GM23338 (cell line): Measurements from ENCODE around the gene HDAC9. TPM values are rescaled to one million over a fixed set of nuclear protein-coding genes. Genes with fewer than 3 reads are reported as not detected.

Source experiments
- CTCF ChIP-seq, 2 experiments: fragments of 200-600 bp in 1 of 2; sonication (generic) in 1 of 2; conservative IDR thresholded peaks; 2 replicates each; pipeline versions ENCODE4 v1.5.1 to v1.6.1; 2016 to 2017; ENCODE audit warnings: antibody characterized with exemption in 2 of 2, low read depth in 2 of 2, mild to moderate bottlenecking in 2 of 2, moderate library complexity in 1 of 2
- EZH2phosphoT487 ChIP-seq: fragments of 200-600 bp; sonication (generic); IDR thresholded peaks from one replicate; pipeline ENCODE4 v1.8.1; 2018; ENCODE audit warnings: antibody characterized with exemption; ENCODE audit not compliant: unreplicated experiment
- JUNB ChIP-seq: IDR thresholded peaks from one replicate; pipeline ENCODE4 v1.6.1; 2016; ENCODE audit warnings: antibody characterized with exemption; ENCODE audit not compliant: unreplicated experiment
- REST ChIP-seq: IDR thresholded peaks from one replicate; pipeline ENCODE4 v1.6.1; 2018; ENCODE audit warnings: antibody characterized with exemption; ENCODE audit not compliant: unreplicated experiment
- ZNF114 ChIP-seq: fragments of 250-450 bp; sonication (Bioruptor Pico); IDR thresholded peaks from 2 replicates; pipeline ENCODE4 v1.5.0; 2020; ENCODE audit warnings: mild to moderate bottlenecking, moderate library complexity
- ZNF462 ChIP-seq: fragments of 250-450 bp; sonication (Bioruptor Pico); IDR thresholded peaks from 2 replicates; pipeline ENCODE4 v1.5.0; 2020; ENCODE audit warnings: mild to moderate bottlenecking, moderate library complexity
- polyA plus RNA-seq: library from polyadenylated mRNA; unstranded; fragments of >200 nt; fragmentation: Nextera tagmentation; extraction: Ambion mirVana; gene quantifications from 2 replicates; pipeline ENCODE4 v1.2.1, GENCODE V29; 2016
- total RNA-seq: library from RNA; depleted of rRNA; stranded (reverse); fragments of >200 nt; shearing (Covaris generic); gene quantifications from 2 replicates; pipeline ENCODE4 v1.2.3, GENCODE V29; 2014

Gene HDAC9
- total and polyA plus RNA-seq, 2 experiments from 2014 or later, result 8.3 to 18.5 TPM

- TF ChIP-seq ZNF462 (CRISPR knock-in tag), result no peak
- TF ChIP-seq JUNB, result no peak
- no peak for TF ChIP-seq REST
- TF ChIP-seq EZH2phosphoT487, result no peak
- TF ChIP-seq ZNF114, result no peak
- no peak for TF ChIP-seq CTCF (conservative IDR thresholded peaks at IDR 0.05; ENCODE audit: low read depth in 2 of 2)
These were observed 19.5 kb downstream of the HDAC9 start (continued) for GRCh38 chr7:18515067-18515466.
